ENCODE data around the gene RNU1-4.
"Not testable (repeated sequence)": the region's sequence is repeated elsewhere in the genome, so short reads cannot be mapped to it uniquely, and the experiment has no call there.

The RNU1-4 gene

DNA sequence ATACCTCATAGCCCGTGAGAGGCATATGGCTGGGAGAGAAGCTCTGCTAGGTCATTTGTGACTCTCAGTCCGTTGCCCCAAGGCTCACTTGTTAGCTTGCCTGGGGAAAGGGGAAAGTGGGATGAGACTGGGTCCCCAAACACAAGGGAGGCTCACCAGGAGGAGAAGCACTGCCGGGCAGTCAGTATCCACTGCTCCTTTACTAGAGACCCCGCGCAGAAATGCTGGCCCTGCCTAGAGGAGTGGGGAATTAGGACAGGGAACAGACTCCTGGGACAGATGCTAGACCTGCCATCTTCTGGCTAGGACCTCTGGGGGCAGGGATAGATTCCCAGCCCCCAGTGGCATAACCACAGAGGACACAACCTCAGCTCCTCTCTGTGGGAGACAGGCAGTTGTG is 17.7 kb downstream of the RNU1-4 start:
- DNase-seq (ENCODE audit: low read depth); in situ Hi-C loops (cut with HindIII; ENCODE audit: low sequenced_read_pairs); H3K4me3 ChIP-seq (ENCODE audit: low read depth, low read length): not testable (repeated sequence)

DNA sequence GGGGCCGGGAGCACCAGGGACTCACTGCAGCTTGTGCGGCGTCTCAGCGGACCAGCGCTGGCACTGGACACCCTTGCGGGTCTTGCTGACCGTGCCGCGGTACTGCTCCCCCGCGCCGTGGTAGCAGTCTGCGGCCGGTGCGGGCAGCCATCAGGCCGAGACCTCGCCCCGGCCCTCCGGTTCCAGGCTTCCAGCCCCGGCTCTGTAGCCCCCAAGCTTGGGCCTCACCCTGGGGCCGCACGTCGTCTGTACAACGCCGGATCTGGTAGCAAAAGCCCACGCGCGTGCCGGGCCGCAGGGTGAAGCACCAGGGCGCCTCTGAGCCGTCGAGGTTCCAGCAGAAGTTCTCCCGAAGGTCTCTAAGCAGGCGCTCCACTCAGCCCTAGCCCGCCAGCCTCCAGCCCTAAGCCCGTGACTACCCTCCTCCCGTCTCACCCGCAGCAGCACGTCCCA is 18.8 kb downstream of the RNU1-4 start:
- DNase-seq (ENCODE audit: low read depth); H3K4me3 ChIP-seq (ENCODE audit: low read depth, low read length); in situ Hi-C loops (cut with HindIII; ENCODE audit: low sequenced_read_pairs): not testable (repeated sequence)

DNA sequence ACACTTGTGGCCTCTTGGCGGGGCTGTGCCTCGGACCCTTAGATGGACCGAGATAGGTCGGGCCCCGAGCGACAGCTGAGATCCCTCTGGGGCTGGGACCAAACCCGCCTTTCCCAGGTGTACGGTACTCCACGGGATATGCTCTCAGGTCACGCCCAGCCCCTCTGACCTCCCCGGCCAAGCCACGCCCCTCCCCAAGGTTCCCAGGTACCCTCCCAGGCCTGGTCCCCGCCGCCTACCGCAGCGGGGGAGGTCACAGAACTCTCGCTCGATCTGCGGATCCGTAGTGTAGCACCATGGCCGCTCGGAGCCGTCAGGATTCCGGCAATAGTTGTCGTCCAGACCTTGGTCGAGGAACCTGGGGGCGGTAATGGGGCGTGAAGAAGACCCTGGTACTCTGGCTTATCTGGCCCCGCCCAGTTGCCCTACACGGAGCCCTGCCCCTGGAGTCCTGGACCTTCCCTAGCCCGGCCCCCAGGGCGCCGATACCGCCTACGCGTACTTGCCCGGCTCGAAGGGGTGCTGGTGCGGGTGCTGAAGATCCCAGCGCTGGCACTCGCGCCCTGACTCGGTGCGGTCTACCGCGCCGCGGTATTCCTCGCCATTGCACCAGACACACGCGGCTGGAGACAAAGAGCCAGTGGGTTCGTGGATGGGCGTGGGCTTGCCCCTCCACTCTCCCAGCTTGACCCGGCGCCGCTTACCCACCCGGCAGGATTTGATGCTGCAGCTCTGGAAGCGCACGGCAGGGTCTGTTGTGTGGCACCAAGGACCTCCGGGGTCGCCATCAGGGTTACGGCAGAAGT is 19.5 kb downstream of the RNU1-4 start:
- DNase-seq (ENCODE audit: low read depth); in situ Hi-C loops (cut with HindIII; ENCODE audit: low sequenced_read_pairs); H3K4me3 ChIP-seq (ENCODE audit: low read depth, low read length): not testable (repeated sequence)

DNA sequence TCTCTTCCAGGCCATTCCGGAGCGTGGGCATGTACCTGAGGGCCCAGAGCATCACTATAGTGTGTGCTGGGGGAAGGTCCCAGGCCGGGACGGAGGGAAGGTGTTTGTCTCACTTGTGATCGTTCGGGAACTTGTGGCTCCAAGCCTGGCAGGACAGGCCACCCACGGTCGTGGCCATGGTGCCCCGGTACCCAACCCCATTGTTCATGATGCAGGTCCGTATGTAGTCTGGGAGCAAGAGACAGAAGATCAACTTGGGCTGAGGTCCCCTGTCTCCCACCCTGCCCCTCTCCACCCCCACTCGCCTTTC is 20.1 kb downstream of the RNU1-4 start:
- H3K4me3 ChIP-seq (ENCODE audit: low read depth, low read length); DNase-seq (ENCODE audit: low read depth); in situ Hi-C loops (cut with HindIII; ENCODE audit: low sequenced_read_pairs): not testable (repeated sequence)

DNA sequence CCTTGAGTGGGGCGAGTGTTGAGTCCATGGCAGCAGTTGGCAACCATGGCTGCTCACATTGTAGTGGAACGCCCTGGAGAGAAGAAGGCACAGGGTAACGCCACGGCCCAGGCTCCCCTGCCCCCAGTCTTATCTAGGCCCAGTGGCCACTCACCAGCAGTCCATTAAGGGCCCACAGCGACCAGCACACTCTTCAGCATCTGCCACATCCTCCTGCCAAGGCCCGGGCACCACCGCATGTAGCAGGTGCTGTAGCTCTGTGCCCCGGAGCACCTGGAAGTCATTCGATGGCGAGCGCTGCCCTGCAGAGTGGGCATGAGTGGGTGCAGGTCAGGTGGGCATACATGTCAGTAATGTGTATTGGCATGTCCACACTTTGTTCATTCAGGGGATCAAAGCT is 20.5 kb downstream of the RNU1-4 start:
- in situ Hi-C loops (cut with HindIII; ENCODE audit: low sequenced_read_pairs); DNase-seq (ENCODE audit: low read depth); H3K4me3 ChIP-seq (ENCODE audit: low read depth, low read length): not testable (repeated sequence)

DNA sequence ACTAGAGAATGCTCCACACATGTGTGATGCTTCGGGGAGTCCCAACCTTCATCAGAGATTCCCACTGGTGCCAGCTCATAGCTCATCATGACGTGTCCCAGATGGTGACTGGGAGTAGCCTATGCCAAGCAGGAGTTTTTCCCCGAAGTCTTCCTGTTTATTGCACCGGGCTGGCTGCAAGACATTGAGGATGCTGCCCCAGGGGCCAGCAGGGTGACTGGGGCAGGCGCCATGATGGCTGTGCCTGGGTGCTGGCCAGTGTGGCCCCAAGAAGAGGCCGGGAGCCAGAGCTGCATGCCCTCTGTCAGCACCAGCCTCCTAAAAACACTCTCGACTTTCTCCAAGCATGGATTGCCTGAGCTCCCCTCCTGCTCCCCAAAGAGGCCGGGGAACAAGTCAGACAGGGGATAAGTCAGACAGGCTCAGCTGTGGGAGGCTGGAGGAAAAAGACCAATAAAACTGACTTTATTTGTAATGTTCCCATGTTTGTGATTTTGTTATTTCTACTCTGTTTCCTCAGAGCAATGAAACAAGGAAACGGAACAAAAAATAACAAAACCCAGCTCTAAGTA is 24.0 kb downstream of the RNU1-4 start:
- in situ Hi-C loops (cut with HindIII; ENCODE audit: low sequenced_read_pairs); H3K4me3 ChIP-seq (ENCODE audit: low read depth, low read length); DNase-seq (ENCODE audit: low read depth): not testable (repeated sequence)

DNA sequence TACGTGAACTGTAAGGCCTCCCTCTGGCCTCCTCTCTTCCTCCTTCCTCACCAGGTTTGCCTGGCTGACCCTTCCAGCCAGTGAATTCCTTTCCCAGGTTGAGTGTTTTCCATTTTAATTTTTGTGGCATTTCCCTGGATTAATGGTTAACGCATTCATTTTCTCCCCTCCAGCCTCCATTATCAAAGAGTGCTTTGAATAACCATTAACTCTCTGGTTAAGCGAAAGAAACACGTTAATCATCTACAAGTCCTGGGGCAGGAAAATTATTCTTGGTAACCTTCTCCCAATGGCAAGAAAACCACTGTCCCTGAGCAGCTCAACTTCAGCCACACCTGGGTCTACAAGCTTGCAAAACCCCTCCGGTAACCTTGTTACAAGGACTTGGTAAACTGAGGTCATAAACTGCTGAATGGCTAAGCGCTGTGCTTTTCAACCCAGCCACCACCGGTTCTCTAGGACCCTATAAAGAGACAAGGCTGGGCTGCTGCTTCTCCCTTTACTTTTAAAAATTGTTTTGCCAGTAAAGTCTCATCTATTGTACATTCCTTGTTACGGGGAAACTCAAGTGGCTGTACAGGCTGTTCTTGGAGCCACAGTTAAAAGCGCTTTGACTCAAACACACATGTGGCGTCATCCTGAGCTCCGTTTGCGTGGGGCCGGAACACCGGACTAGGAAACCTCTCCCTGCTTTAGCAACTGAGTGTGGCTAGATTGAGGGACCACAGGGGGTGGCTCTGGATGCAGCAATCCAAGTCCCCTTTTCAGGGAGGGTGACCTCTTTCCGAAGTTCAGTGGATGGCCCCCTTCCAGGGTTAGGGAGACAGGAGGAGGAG is 24.7 kb downstream of the RNU1-4 start:
- DNase-seq (ENCODE audit: low read depth); H3K4me3 ChIP-seq (ENCODE audit: low read depth, low read length); in situ Hi-C loops (cut with HindIII; ENCODE audit: low sequenced_read_pairs): not testable (repeated sequence)

DNA sequence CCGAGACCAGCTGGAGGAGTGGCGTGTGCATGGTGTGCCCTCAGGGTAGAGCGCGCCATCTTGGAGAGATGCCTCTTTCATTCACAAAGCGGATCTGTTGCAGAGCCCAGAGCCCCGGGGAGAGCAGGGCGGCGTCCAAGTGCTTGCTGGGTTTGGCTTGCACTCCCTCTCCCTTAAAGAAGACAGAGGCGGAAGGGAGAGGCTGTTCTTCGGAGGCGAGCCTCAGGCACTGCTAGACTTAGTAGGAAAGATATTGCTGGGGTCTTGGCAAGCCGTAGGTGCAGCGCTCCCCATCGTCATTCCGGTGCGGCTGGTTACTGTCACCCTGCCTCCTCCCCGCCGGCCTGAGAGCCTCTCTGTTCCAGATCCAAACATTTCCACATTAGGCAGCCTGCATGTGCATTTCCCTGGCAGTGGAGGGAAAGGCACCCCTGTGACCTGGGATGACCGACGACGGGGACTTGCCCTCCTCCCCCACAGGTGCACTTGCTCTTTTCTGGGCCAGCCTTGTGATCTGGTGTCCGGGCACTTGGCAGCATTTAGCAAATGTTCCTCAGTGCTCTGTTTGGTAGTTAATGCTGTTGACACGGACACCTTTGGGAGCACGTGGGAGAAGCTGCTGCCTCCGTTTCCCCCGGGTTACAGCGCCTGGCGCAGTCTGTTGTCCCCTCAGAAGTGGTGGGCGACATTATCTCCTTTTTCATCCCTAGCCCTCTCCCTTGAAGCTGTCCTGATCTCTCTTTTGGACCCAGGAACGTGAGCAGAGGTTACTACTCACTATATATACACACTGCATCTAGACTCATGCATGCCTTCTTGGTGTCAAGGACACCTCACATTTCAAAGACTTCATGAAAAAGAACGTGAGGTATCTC is 25.7 kb downstream of the RNU1-4 start:
- H3K4me3 ChIP-seq (ENCODE audit: low read depth, low read length); in situ Hi-C loops (cut with HindIII; ENCODE audit: low sequenced_read_pairs); DNase-seq (ENCODE audit: low read depth): not testable (repeated sequence)

DNA sequence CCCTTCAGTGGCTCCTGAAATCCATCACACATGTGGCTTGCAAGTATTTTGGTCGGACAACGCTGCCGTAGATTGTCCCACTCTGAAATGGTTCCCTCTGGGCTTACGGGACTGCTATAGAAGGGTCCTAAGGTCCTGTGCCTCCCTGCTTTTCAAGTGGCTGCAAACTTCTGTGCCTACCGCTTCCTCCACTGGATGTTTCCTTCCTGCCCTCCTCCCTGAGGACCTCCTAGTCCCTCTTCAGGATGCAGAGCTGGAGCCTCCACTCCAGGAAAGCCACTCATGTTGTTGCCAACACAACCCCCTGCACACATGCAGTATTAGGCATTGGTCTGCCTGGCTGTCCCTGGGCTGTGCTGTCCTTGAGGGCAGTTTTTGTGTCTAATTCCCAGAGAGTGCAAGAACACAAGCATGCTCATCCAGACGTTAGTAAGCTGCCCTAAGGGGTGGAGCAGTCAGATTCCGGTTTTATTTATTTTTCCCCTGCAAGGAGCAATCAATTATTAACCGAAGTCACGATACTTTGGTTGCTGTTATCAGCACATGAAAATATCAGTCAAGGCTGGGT is 26.5 kb downstream of the RNU1-4 start:
- in situ Hi-C loops (cut with HindIII; ENCODE audit: low sequenced_read_pairs); H3K4me3 ChIP-seq (ENCODE audit: low read depth, low read length); DNase-seq (ENCODE audit: low read depth): not testable (repeated sequence)

DNA sequence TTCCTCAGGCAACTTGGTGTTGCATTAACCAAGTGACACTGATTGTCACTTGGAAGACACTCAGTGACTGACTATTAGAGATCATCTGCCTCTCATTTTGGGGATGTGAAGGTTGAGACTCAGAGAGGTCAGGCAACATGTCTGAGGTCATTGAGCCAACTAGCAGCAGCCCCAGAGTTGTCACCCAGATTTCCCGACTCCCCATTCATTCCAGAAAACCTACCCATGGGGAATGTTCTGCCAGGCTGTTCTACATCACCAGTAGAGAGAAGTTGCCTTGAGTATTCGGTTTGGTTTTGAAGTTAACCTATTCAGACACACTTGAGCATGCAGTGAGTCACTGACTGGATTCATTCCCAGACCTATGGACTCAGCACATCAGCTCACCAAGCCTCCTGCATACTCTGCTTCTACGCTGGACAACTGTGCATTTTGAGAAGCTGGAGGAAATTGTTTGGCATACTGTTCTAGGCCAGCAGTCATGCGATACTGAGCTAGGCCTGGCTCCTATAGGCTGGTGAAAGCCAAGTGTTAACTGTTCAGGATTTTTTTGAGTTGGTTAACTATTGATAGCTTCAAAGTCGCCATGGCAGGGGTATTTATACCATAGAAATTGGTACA is 29.9 kb downstream of the RNU1-4 start:
- DNase-seq (ENCODE audit: low read depth), result peak; percentile 97
- in situ Hi-C loops (cut with HindIII; ENCODE audit: low sequenced_read_pairs); H3K4me3 ChIP-seq (ENCODE audit: low read depth, low read length): not testable (repeated sequence)

DNA sequence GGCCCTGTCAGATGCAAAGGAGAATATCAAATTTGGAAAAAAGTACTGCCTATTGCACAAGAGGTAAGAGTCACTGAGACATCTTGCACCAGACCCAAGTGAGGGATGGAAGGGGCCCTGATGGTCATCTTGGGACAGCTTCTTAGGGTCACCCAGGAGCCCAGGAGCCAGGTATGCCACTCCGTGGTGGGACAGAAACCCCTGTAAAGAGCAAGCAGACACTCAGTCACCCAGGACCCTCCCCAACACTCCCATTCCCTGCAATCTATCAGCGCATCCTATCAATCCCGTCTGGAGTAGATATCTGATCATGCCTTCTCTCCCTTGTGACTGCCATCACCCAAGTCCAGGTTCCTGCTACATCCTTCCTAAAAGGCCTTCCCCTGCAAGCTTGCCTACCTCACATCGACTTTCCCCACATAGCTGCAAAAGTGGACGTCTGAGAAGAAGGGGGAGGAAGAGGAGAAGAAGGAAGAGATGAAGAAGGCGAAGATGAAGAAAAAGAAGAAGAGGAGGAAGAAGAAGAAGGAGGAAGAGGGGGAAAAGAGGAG is 30.7 kb downstream of the RNU1-4 start:
- DNase-seq (ENCODE audit: low read depth); H3K4me3 ChIP-seq (ENCODE audit: low read depth, low read length); in situ Hi-C loops (cut with HindIII; ENCODE audit: low sequenced_read_pairs): not testable (repeated sequence)

DNA sequence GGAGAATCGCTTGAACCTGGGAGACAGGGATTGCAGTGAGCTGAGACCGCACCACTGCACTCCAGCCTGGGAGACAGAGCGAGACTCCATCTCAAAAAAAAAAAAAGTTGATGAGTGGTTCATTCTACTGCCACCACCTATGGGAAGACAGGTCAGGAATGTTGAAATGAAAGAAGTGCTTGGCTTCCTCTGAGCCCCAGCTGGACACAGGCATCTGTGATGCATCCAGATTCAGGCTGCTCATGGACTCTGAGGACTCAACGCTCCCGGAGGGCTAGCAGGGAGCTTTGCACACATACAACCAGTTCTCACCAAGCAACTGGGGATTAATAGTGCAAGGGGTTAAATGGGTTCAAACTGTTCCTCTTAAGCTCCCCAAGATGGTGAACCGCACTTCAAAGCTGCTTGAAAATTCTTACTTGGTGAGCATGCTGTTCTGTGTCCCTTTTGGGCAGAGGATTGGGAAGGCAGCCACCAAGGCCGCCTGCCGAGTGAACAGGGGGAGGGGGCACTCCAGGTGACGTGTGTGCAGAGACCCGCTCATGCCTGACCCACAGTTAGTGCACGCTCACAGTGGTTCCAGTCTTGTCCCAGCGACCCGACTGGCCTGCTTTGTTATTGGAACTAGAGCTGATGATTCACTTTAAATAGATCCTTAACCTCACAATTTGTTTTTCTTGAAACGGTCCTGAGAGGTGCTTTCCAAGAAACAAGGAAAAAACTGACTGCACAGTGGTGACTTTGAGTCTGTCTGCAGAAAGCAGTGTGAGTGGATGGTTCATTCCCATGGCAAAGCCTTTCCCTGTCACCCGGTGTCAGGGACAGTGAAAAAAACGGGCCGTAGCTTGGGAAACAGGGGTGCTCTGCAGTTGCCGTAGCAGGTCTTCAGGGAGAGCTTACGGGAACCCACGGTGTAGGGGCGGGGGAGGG is 32.2 kb downstream of the RNU1-4 start:
- H3K4me3 ChIP-seq (ENCODE audit: low read depth, low read length); in situ Hi-C loops (cut with HindIII; ENCODE audit: low sequenced_read_pairs): not testable (repeated sequence)
- peak; percentile 56 for DNase-seq (ENCODE audit: low read depth)

DNA sequence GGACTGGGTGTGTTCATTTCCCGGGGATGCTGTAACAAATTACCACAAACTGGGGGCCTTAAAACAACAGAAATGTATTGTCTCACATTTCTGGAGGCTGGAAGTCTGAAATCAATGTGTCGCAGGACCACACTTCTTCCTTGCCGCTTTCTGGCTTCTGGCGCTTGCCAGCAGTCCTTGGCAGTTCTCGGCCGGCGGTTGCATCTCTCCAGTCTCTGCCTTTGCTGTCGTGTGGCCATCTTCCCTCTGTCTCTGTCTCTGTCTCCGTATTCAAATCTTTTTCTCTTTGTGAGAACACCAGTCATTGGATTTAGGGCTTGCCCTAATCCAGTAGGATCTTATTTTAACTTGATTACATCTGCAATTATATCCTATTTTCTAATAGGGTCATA is 32.9 kb downstream of the RNU1-4 start:
- in situ Hi-C loops (cut with HindIII; ENCODE audit: low sequenced_read_pairs); DNase-seq (ENCODE audit: low read depth); H3K4me3 ChIP-seq (ENCODE audit: low read depth, low read length): not testable (repeated sequence)

DNA sequence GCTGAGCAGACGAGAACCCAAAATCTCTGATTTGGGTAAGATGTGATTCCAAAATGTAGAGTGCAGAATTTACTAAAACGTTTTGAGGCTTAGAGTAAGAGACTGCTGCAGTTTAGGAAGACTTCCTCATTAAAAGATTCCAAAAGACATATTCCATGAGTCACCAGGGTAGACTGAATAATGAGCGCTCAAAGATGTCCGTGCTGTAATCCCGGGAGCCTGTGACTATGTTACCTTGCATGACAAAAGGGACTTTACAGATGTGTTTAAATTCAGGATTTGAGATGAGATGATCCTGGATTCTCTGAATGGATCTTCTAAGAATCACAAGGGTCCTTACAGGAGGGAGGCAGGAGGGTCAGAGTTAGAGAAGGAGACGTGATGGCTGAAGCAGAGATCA is 33.4 kb downstream of the RNU1-4 start:
- in situ Hi-C loops (cut with HindIII; ENCODE audit: low sequenced_read_pairs); DNase-seq (ENCODE audit: low read depth); H3K4me3 ChIP-seq (ENCODE audit: low read depth, low read length): not testable (repeated sequence)

DNA sequence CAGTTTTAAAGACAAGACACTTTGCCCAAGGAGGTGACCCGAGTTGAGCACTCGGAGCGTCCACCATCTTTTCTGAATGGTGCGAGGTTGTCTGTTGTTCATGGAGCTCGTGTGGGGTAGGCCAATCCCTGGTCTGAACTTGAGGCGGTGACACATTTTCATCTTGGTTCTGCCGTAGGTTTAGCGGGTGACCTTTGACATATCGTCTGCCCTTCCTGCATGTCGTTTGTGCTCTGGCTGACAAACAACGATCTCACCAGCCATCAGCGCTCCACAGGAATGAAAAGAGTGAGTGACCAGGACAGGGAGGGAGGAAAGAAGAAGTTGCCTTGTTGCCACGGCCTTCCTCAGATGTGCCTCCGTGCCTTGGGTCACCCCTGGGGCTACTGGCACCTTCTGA is 34.5 kb downstream of the RNU1-4 start:
- DNase-seq (ENCODE audit: low read depth); H3K4me3 ChIP-seq (ENCODE audit: low read depth, low read length); in situ Hi-C loops (cut with HindIII; ENCODE audit: low sequenced_read_pairs): not testable (repeated sequence)

All from astrocyte of the cerebellum (primary cell).